Measurements from ENCODE around the gene CMSS1.

DNA sequence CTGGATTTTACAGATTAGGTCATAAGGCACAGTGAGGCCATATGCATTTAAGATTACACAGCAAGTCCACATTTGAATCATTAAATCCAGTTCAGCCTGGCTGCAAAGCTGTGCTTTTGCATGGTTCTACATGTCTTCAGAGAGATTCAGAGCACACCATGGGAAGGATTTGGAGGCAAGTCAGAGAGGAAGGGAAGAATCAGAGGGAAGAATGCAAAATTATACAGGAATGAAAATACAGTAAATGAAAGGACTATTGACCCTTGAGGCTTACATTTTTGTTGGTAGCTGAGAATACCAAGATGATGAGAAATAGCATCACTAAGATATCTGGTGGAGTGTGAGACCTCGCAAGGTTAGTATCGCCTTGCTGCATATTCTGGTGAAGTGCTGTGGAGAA, 282.8 kb downstream of the CMSS1 start:
- TF ChIP-seq YY1 (IDR thresholded peaks at IDR 0.05; ENCODE audit: insufficient read depth, insufficient read length): no peak
- TF ChIP-seq SUZ12 (IDR thresholded peaks at IDR 0.05; ENCODE audit: extremely low read depth, insufficient read depth, insufficient read length): no peak
